Measurements from ENCODE around the gene ZEB1. TPM values are rescaled to one million over a fixed set of nuclear protein-coding genes. Genes with fewer than 3 reads are reported as not detected.

Gene ZEB1
- total and polyA plus RNA-seq, 9 donors = 39.8 to 91.9 (median 57.3) TPM

DNA sequence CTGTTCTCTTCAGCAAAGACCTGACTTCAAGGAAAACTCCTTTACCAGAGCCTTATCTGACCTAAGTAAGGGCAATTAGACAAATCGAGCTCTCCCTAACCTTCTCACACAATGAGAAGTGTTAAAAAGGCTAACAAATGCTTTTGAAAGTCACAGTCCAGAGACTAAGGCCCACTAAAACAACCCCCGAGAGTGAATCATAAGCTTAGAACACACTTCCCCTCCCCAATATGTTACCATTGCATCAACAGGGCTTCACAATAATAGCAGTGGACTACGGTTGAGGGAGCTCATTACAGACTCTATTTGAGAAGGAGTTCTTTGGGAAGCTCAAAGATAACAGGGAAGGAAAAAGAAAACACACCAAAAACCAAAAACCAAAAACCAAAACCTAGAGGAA lies 28.6 kb upstream of the ZEB1 start:
- Histone ChIP-seq H3K36me3 (ENCODE audit: control insufficient read depth, insufficient read depth, low read length) (no peaks in the 10 kb centered on the region), H3K9me3 (replicated peaks; ENCODE audit: control insufficient read depth, low read depth, low read length) (no peaks in the 10 kb centered on the region), H3K27me3 (ENCODE audit: control insufficient read depth, insufficient read depth, low read length) (no peaks in the 10 kb centered on the region), H3K4me1 (ENCODE audit: control insufficient read depth, insufficient read depth, low read length) (no peaks in the 10 kb centered on the region), H3K4me3 (ENCODE audit: low read length) (no peak overlapping the region), H3K27ac (ENCODE audit: low read length) (no peak overlapping the region)
- no CpG with 5 or more reads among the region's 3 CpGs for whole genome bisulfite sequencing (ENCODE audit: insufficient coverage)
- no peak for DNase-seq

- Histone ChIP-seq H3K9me3 (replicated peaks; ENCODE audit: control insufficient read depth, low read depth, low read length) (no peaks in the 10 kb centered on the region), H3K27me3 (ENCODE audit: control insufficient read depth, insufficient read depth, low read length) (no peaks in the 10 kb centered on the region), H3K4me3 (ENCODE audit: low read length) (no peak overlapping the region), H3K4me1 (ENCODE audit: control insufficient read depth, insufficient read depth, low read length) (no peaks in the 10 kb centered on the region), H3K36me3 (ENCODE audit: control insufficient read depth, insufficient read depth, low read length) (no peaks in the 10 kb centered on the region), H3K27ac (ENCODE audit: low read length) (no peak overlapping the region)
- DNase-seq = no peak
- no CpG with 5 or more reads among the region's 1 CpG for WGBS (ENCODE audit: insufficient coverage)
Observed at GRCh38 chr10:31291123-31291522, 27.9 kb upstream of the ZEB1 start.

DNA sequence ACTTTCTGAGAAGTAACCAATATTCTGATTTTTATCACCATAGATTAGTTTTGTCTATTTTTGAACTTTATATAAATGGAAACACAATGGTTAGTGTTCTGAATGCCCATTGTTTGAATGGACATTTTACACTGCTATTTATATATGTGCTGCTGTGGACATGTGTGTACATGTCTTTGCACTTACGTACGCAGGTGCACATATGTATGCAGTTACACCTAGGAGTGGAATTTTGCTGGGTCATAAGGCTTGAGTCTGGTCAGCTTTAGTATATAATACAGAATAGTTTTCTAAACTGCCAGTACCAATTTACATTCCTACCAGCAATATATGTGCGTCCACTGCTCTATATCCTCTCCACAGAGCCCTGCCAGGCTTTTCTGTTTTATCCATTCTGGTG lies 24.5 kb upstream of the ZEB1 start:
- Histone ChIP-seq H3K27me3 (ENCODE audit: control insufficient read depth, insufficient read depth, low read length) (no peaks in the 10 kb centered on the region), H3K9me3 (replicated peaks; ENCODE audit: control insufficient read depth, low read depth, low read length) (no peaks in the 10 kb centered on the region), H3K36me3 (ENCODE audit: control insufficient read depth, insufficient read depth, low read length) (no peaks in the 10 kb centered on the region), H3K4me3 (ENCODE audit: low read length) (no peak overlapping the region), H3K27ac (ENCODE audit: low read length) (no peak overlapping the region), H3K4me1 (ENCODE audit: control insufficient read depth, insufficient read depth, low read length) (no peaks in the 10 kb centered on the region)
- no CpG with 5 or more reads among the region's 3 CpGs for WGBS (ENCODE audit: insufficient coverage)
- no peak for DNase-seq

GRCh38 chr10:31296754-31297153 lies 22.3 kb upstream of the ZEB1 start:
- Histone ChIP-seq H3K4me1 (ENCODE audit: control insufficient read depth, insufficient read depth, low read length) (no peaks in the 10 kb centered on the region), H3K9me3 (replicated peaks; ENCODE audit: control insufficient read depth, low read depth, low read length) (no peaks in the 10 kb centered on the region), H3K4me3 (ENCODE audit: low read length) (no peak overlapping the region), H3K36me3 (ENCODE audit: control insufficient read depth, insufficient read depth, low read length) (no peaks in the 10 kb centered on the region), H3K27me3 (ENCODE audit: control insufficient read depth, insufficient read depth, low read length) (no peaks in the 10 kb centered on the region), H3K27ac (ENCODE audit: low read length) (no peak overlapping the region)
- no CpG with 5 or more reads among the region's 1 CpG for WGBS (ENCODE audit: insufficient coverage)
- no peak for DNase-seq

GRCh38 chr10:31299119-31299518 lies 19.9 kb upstream of the ZEB1 start:
- Histone ChIP-seq H3K27me3 (ENCODE audit: control insufficient read depth, insufficient read depth, low read length) (no peaks in the 10 kb centered on the region), H3K36me3 (ENCODE audit: control insufficient read depth, insufficient read depth, low read length) (no peaks in the 10 kb centered on the region), H3K4me3 (ENCODE audit: low read length) (no peak overlapping the region), H3K4me1 (ENCODE audit: control insufficient read depth, insufficient read depth, low read length) (no peaks in the 10 kb centered on the region), H3K9me3 (replicated peaks; ENCODE audit: control insufficient read depth, low read depth, low read length) (no peaks in the 10 kb centered on the region), H3K27ac (ENCODE audit: low read length) (no peak overlapping the region)
- WGBS (ENCODE audit: insufficient coverage) = no CpG with 5 or more reads among the region's 1 CpG
- no peak for DNase-seq

DNA sequence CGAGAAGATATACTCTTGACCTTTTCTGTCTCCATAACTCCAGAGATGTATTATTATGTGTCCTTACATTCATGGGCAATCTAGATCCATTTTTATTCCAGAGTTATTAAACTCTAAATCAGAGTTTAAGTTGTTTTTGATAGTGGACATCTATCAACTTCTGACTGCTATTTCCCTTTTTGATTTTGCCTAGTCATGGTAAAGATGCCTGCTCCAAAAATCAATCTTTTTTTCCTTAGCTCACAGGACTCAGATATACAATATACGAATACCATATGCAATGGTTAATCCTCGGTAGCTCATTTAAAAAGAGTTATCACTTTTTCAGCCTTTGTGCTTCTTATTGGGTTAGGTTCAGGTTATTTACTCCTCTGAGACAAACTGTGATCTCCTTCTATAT lies 15.8 kb upstream of the ZEB1 start:
- no peaks in the 10 kb centered on the region for H3K9me3 ChIP-seq (replicated peaks; ENCODE audit: control insufficient read depth, low read depth, low read length)
- H3K27ac ChIP-seq (ENCODE audit: low read length) = no peak overlapping the region
- H3K4me3 ChIP-seq (ENCODE audit: low read length) = no peak overlapping the region
- no peaks in the 10 kb centered on the region for H3K4me1 ChIP-seq (ENCODE audit: control insufficient read depth, insufficient read depth, low read length)
- DNase-seq = no peak
- H3K27me3 ChIP-seq (ENCODE audit: control insufficient read depth, insufficient read depth, low read length) = no peaks in the 10 kb centered on the region
- WGBS (ENCODE audit: insufficient coverage) = no CpG with 5 or more reads among the region's 3 CpGs
- no peaks in the 10 kb centered on the region for H3K36me3 ChIP-seq (ENCODE audit: control insufficient read depth, insufficient read depth, low read length)

GRCh38 chr10:31304291-31304970 lies 14.6 kb upstream of the ZEB1 start:
- no peak for DNase-seq
- H3K4me3 ChIP-seq (ENCODE audit: low read length) = no peak overlapping the region
- WGBS (ENCODE audit: insufficient coverage) = 83% methylated on average over 1 of the region's 6 CpGs
- H3K27ac ChIP-seq (ENCODE audit: low read length) = no peak overlapping the region
- H3K36me3 ChIP-seq (ENCODE audit: control insufficient read depth, insufficient read depth, low read length) = no peaks in the 10 kb centered on the region
- H3K27me3 ChIP-seq (ENCODE audit: control insufficient read depth, insufficient read depth, low read length) = no peaks in the 10 kb centered on the region
- H3K9me3 ChIP-seq (replicated peaks; ENCODE audit: control insufficient read depth, low read depth, low read length) = no peaks in the 10 kb centered on the region
- H3K4me1 ChIP-seq (ENCODE audit: control insufficient read depth, insufficient read depth, low read length) = no peaks in the 10 kb centered on the region

GRCh38 chr10:31313396-31313795 lies 5.6 kb upstream of the ZEB1 start:
- Histone ChIP-seq H3K27me3 (ENCODE audit: control insufficient read depth, insufficient read depth, low read length) (no peaks in the 10 kb centered on the region), H3K4me3 (ENCODE audit: low read length) (no peak overlapping the region), H3K36me3 (ENCODE audit: control insufficient read depth, insufficient read depth, low read length) (peaks cover 4% of the 10 kb centered on the region), H3K4me1 (ENCODE audit: control insufficient read depth, insufficient read depth, low read length) (peaks cover 5% of the 10 kb centered on the region), H3K9me3 (replicated peaks; ENCODE audit: control insufficient read depth, low read depth, low read length) (no peaks in the 10 kb centered on the region), H3K27ac (ENCODE audit: low read length) (no peak overlapping the region)
- no CpG with 5 or more reads among the region's 3 CpGs for WGBS (ENCODE audit: insufficient coverage)
- DNase-seq = no peak

GRCh38 chr10:31314256-31315150 lies 4.5 kb upstream of the ZEB1 start:
- Histone ChIP-seq H3K4me3 (ENCODE audit: low read length) (no peak overlapping the region), H3K36me3 (ENCODE audit: control insufficient read depth, insufficient read depth, low read length) (peaks cover 4% of the 10 kb centered on the region), H3K4me1 (ENCODE audit: control insufficient read depth, insufficient read depth, low read length) (peaks cover 5% of the 10 kb centered on the region), H3K9me3 (replicated peaks; ENCODE audit: control insufficient read depth, low read depth, low read length) (no peaks in the 10 kb centered on the region), H3K27me3 (ENCODE audit: control insufficient read depth, insufficient read depth, low read length) (no peaks in the 10 kb centered on the region), H3K27ac (ENCODE audit: low read length) (no peak overlapping the region)
- no peak for DNase-seq
- WGBS (ENCODE audit: insufficient coverage) = 76% methylated on average over 5 of the region's 8 CpGs

GRCh38 chr10:31315453-31315852 lies 3.6 kb upstream of the ZEB1 start:
- H3K4me3 ChIP-seq (ENCODE audit: low read length) = no peak overlapping the region
- WGBS (ENCODE audit: insufficient coverage) = 37% methylated on average over 2 of the region's 4 CpGs
- H3K4me1 ChIP-seq (ENCODE audit: control insufficient read depth, insufficient read depth, low read length) = peaks cover 5% of the 10 kb centered on the region
- peaks cover 2% of the 10 kb centered on the region for H3K36me3 ChIP-seq (ENCODE audit: control insufficient read depth, insufficient read depth, low read length)
- H3K27ac ChIP-seq (ENCODE audit: low read length) = no peak overlapping the region
- H3K27me3 ChIP-seq (ENCODE audit: control insufficient read depth, insufficient read depth, low read length) = no peaks in the 10 kb centered on the region
- no peak for DNase-seq
- H3K9me3 ChIP-seq (replicated peaks; ENCODE audit: control insufficient read depth, low read depth, low read length) = no peaks in the 10 kb centered on the region
